ENCODE measurements around the gene AK3.
"Not testable (repeated sequence)": the region's sequence is repeated elsewhere in the genome, so short reads cannot be mapped to it uniquely, and the experiment has no call there.

The AK3 gene

GRCh38 chr9:4756420-4756819 lies 15.4 kb upstream of the AK3 start:
- H3K9me3 ChIP-seq (ENCODE audit: insufficient read depth, low read length) = no peaks in the 10 kb centered on the region
- no peaks in the 10 kb centered on the region for H3K79me2 ChIP-seq (ENCODE audit: low read length)
- H3K27ac ChIP-seq (ENCODE audit: low read length) = no peak overlapping the region
- no peak overlapping the region for H3K4me3 ChIP-seq (ENCODE audit: low read length)
- no peaks in the 10 kb centered on the region for H3K36me3 ChIP-seq (replicated peaks; ENCODE audit: low read depth, low read length)
- H4K20me1 ChIP-seq (ENCODE audit: insufficient read depth, low read length) = no peaks in the 10 kb centered on the region
- no peak overlapping the region for H3K4me2 ChIP-seq (ENCODE audit: low read length)
- TF ChIP-seq EZH2phosphoT487 (IDR thresholded peaks at IDR 0.05; ENCODE audit: low read depth) (no peak), CTCF (IDR thresholded peaks at IDR 0.05; ENCODE audit: low read depth, low read length) (no peak)
- peaks cover 11% of the 10 kb centered on the region for H3K4me1 ChIP-seq (ENCODE audit: low read length)
- no peak overlapping the region for H2AFZ ChIP-seq (ENCODE audit: low read depth, low read length)
- peaks cover 18% of the 10 kb centered on the region for H3K27me3 ChIP-seq (ENCODE audit: low read depth, low read length)
- H3K9ac ChIP-seq (ENCODE audit: low read length) = no peak overlapping the region

GRCh38 chr9:4755026-4755609 lies 14.1 kb upstream of the AK3 start:
- H3K27me3 ChIP-seq (ENCODE audit: low read depth, low read length) = peaks cover 15% of the 10 kb centered on the region
- no peaks in the 10 kb centered on the region for H3K9me3 ChIP-seq (ENCODE audit: insufficient read depth, low read length)
- H3K79me2 ChIP-seq (ENCODE audit: low read length) = no peaks in the 10 kb centered on the region
- TF ChIP-seq CTCF (IDR thresholded peaks at IDR 0.05; ENCODE audit: low read depth, low read length) (no peak), EZH2phosphoT487 (IDR thresholded peaks at IDR 0.05; ENCODE audit: low read depth) (no peak)
- no peaks in the 10 kb centered on the region for H3K36me3 ChIP-seq (replicated peaks; ENCODE audit: low read depth, low read length)
- H3K4me2 ChIP-seq (ENCODE audit: low read length) = peak overlapping the region; percentile 51
- H3K9ac ChIP-seq (ENCODE audit: low read length) = no peak overlapping the region
- H4K20me1 ChIP-seq (ENCODE audit: insufficient read depth, low read length) = no peaks in the 10 kb centered on the region
- H2AFZ ChIP-seq (ENCODE audit: low read depth, low read length) = peak overlapping the region; percentile 79
- peaks cover 11% of the 10 kb centered on the region for H3K4me1 ChIP-seq (ENCODE audit: low read length)
- no peak overlapping the region for H3K27ac ChIP-seq (ENCODE audit: low read length)
- peak overlapping the region; percentile 36; the same call in 1 of the 2 replicates for H3K4me3 ChIP-seq (ENCODE audit: low read length)

GRCh38 chr9:4754530-4754929 lies 13.5 kb upstream of the AK3 start:
- H2AFZ ChIP-seq (ENCODE audit: low read depth, low read length); H3K9me3 ChIP-seq (ENCODE audit: insufficient read depth, low read length); H3K9ac ChIP-seq (ENCODE audit: low read length); H3K4me3 ChIP-seq (ENCODE audit: low read length); H3K36me3 ChIP-seq (replicated peaks; ENCODE audit: low read depth, low read length); H3K4me2 ChIP-seq (ENCODE audit: low read length); H4K20me1 ChIP-seq (ENCODE audit: insufficient read depth, low read length); H3K79me2 ChIP-seq (ENCODE audit: low read length); H3K27ac ChIP-seq (ENCODE audit: low read length): not testable (repeated sequence)
- peaks cover 12% of the 10 kb centered on the region for H3K27me3 ChIP-seq (ENCODE audit: low read depth, low read length)
- peaks cover 11% of the 10 kb centered on the region for H3K4me1 ChIP-seq (ENCODE audit: low read length)

- Histone ChIP-seq H3K4me3 (ENCODE audit: low read length) (no peak overlapping the region), H2AFZ (ENCODE audit: low read depth, low read length) (no peak overlapping the region), H3K36me3 (replicated peaks; ENCODE audit: low read depth, low read length) (no peaks in the 10 kb centered on the region), H3K27ac (ENCODE audit: low read length) (no peak overlapping the region), H3K4me1 (ENCODE audit: low read length) (peaks cover 4% of the 10 kb centered on the region), H3K79me2 (ENCODE audit: low read length) (no peaks in the 10 kb centered on the region), H4K20me1 (ENCODE audit: insufficient read depth, low read length) (no peaks in the 10 kb centered on the region), H3K27me3 (ENCODE audit: low read depth, low read length) (peaks cover 15% of the 10 kb centered on the region), H3K9ac (ENCODE audit: low read length) (no peak overlapping the region), H3K4me2 (ENCODE audit: low read length) (no peak overlapping the region), H3K9me3 (ENCODE audit: insufficient read depth, low read length) (no peaks in the 10 kb centered on the region)
- TF ChIP-seq CTCF (IDR thresholded peaks at IDR 0.05; ENCODE audit: low read depth, low read length) (peak; percentile 71), EZH2phosphoT487 (IDR thresholded peaks at IDR 0.05; ENCODE audit: low read depth) (no peak)
These were observed 9.1 kb upstream of the AK3 start for GRCh38 chr9:4750023-4750673.
